Forelimb muscle (tissue), 1 donor: Measurements from ENCODE around the gene CACNA1D. TPM values are rescaled to one million over a fixed set of nuclear protein-coding genes. Genes with fewer than 3 reads are reported as not detected.
"Not testable (repeated sequence)": the region's sequence is repeated elsewhere in the genome, so short reads cannot be mapped to it uniquely, and the experiment has no call there.

ENCODE experiments used
- DNase-seq: peaks from one replicate; pipeline ENCODE4 v3.0.0-alpha.2; 2013; ENCODE audit warnings: low read depth
- polyA plus RNA-seq: library from polyadenylated mRNA; unstranded; fragments of 120-200 nt; gene quantifications from one replicate; pipeline ENCODE4 v1.2.1, GENCODE V29; 2013; ENCODE audit not compliant: insufficient read length

The CACNA1D gene
- polyA plus RNA-seq: 1.4 TPM

DNA sequence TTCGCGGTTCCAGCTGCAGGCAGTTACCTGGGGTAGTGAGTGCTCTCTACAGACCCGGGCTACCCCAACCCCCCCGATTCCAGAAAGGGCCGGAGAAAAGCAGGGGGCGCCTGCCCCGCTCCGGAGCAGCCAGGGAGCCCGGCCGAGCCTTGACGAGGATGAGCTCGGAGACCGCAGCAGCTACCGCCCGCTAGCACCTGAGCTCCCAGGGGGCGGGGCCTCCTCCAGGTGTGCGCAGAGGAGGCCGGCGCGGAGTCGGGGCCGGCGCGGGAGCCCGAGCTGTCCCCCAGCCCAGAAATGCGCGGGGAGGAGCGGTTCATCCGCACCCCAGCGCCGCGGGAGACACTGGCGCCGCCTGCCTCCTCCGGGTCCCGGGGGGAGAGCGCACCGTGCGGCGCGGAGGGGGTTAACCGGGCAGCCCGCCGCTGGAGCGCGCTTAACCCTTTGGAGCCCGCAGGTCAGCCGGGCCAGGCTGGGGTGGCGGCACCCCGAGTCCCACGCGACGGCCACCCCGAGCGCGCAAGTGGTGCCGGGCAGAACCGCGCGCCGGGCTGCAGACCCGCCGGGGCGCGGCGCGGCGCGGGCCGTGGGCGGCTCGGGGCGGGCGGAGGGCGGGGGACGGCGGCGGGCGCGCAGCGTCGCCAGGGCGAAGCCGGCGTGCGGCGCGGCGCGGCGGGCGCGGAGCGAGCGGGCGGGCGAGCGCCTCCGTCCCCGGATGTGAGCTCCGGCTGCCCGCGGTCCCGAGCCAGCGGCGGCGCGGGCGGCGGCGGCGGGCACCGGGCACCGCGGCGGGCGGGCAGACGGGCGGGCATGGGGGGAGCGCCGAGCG, at the start of gene CACNA1D:
Gene CACNA1D (plus strand): TSS at position 649 of the 829 bp plus-strand sequence. CDS start 556 bp downstream, outside the sequence.
- no peak for DNase-seq

DNA sequence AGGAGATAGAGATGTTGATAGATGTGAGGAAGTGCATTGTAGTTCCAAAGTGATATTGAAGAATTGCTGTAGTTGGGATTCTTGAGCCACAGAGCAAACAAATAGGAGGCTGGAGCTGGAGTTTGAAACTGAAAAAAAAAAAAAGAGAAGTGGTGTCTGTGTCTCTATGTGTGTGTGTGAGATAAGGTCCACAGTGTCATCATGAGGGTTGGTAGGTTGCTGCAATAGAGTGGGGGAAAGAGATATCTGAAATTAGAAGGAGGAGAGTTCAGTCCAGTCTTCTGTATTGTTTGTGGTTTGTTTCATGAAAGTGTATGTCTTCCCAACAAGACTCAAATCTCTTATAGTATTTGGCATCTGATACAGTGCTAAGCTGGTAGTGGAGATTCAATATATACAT, 37.3 kb upstream of the CACNA1D start:
- DNase-seq: no peak

DNA sequence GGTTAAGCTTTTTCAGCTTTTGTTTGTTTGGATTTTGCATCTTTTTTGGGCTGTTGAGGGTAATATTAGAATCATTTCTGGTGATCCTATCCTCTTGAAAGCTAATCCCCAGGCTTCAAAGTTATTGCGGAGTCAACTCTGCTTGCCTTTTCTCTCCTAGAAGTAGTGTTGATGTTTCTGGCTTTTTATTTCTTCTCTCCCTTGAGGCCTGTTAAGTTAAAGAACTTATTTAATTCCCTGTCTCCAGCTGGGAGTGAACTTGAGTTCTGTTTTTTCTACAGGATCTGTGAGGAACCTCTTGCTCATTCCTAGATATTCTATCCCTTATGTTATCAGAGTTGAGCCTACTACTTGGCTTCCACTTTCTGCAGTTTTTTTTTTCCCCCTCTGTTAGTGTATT, 34.1 kb upstream of the CACNA1D start:
- DNase-seq: no peak

DNA sequence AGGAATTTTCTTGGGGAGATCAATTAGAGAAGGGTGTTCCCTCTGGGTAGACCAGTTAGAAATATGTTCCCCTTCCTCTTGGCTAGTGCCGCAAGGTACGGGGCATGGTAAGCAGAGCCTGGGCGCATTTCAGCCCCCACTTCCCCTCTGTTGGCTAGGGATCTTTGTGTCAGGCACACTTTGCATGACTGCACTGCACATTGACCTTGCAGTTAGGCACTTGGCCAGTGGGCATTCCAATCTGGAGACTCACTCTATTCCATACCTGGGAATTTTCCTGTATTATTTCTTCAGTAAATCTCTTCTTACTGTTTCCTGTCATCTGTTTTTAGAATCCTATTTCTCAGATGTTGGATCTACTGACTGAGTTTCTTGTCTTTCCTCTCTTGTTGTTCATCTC, 30.0 kb upstream of the CACNA1D start:
- no peak for DNase-seq

DNA sequence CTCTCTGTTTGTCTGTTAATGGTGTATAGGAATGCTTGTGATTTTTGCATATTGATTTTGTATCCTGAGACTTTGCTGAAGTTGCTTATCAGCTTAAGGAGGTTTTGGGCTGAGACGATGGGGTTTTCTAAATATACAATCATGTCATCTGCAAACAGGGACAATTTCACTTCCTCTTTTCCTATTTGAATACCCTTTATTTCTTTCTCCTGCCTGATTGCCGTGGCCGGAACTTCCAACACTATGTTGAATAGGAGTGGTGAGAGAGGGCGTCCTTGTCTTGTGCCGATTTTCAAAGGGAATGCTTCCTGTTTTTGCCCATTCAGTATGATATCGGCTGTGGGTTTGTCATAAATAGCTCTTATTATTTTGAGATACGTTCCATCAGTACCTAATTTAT, 24.7 kb upstream of the CACNA1D start:
- DNase-seq: not testable (repeated sequence)

DNA sequence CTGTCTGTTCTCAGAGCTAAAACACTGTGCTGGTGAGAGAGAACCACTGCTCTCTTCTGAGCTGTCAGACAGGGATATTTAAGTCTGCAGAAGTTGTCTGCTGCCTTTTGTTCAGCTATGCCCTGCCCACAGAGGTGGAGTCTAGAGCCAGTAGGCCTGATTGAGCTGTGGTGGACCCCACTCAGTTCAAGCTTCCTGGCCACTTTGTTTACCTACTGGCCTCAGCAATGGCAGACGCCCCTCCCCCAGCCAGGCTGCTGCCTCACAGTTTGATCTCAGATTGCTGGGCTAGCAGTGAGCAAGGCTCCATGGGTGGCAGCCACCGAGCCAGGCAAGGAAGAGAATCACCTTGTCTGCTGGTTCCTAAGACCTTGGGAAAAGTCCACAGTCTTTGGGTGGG, 21.0 kb upstream of the CACNA1D start:
- no peak for DNase-seq

DNA sequence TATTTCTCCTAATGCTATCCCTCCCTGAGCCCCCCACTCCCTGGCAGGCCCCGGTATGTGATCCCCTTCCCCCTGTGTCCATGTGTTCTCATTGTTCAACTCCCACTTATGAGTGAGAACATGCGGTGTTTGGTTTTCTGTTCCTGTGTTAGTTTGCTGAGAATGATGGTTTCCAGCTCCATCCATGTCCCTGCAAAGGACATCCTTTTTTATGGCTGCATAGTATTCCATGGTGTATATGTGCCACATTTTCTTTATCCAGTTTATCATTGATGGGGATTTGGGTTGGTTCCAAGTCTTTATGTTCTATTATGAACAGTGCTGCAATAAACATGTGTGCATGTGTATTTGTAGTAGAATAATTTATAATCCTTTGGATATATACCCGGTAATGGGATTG, 18.0 kb upstream of the CACNA1D start:
- not testable (repeated sequence) for DNase-seq

DNA sequence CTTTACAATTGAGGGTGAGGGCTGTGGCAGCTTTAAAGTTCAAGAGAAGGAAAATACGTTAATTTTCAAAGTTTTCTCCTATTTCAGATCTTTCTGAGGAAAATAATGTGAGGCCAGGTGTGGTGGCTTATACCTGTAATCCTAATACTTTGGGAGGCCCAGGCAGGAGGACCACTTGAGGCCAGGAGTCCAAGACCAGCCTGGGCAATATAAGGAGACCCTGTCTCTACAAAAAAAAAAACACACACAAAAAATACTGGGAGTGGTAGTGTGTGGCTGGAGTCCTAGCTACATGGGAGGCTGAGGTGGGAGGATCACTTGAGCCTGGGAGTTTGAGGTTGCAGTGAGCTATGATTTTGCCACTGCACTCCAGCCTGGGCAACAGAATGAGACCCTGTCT, 16.7 kb upstream of the CACNA1D start:
- DNase-seq: not testable (repeated sequence)

DNA sequence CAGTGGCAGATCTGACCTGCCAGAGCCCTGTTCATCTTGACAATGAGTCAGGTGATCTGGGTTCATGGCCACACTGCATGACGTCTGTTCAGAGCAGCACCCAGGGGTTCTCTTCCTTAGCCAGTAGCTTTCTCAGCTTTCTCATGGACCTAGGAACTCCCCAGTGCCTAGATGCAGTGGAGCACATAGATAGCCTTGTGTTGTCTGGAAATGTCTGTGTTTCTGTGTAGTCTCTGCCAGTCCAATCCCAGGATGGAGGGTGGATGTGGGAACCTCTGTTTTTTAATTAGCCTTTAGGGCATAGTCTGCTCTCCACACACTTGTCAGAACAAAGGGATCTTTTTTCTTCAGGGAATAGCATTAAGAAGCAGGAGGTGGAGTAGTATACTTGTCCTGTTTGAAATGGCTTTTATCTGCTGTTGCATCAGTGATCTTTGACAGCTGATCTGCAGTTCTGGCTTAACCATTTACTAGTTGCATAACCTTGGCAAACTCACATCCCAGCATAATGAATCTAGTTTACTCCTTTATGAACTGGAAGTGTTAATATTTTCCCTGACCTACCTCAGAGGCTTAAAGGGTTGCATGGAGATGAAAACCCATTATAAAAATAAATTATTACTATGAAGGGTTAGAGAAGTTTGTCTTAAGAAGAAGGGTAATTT, 16.1 kb upstream of the CACNA1D start:
- DNase-seq: no peak

DNA sequence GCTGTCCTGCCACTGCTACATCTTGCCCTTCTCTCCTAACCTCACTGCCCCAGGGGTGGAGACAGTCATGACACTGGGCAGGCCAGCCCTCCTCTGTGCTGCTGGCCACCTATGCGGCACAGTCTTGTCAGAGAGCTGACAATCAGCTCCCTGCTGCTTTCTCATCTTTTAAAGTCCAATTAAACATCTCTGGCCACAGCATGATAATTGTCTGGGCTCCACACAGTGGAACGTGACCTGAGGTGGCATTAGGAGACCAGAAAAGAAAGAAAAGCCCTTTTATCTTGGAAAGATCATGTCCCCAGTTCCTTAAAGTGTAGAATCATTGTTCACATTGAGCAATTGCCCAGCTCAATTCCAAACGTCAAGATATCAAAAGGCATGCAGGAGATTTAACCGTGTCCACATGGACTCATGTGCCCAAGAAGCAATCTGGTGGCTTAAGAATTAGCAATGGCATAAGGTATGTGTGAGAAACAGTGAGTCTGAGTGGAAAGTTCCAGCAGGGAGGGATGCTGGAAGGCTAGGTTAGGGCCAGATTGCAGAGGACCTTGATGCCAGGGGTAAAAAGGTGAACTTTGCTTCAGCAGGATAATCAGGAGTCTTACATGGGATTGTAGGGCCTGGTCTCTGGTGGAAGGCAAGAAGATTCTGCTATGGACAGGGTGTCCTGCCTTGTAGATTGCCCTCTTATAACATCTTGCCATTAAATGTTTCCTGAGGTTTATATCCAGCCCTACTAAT, 15.3 kb upstream of the CACNA1D start:
- DNase-seq: no peak

DNA sequence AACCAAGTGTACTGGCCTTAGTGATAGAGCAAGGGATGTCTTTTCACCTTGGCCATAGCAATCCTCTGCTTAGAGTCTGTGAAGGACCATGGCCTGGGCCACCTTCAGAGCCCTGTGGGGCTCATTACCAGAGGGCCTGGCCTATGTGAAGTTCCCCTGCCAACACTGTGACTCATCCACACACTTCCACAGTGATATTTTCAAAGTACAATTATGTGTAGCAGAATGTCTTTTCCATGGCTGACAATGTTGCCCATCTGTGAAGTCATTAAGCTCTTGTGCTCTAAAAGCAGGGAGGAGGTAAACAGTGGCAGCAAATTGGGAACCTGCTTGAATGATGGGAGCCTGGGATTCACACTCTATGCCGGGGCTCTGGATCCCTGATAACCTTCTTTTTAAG, 12.2 kb upstream of the CACNA1D start:
- no peak for DNase-seq

DNA sequence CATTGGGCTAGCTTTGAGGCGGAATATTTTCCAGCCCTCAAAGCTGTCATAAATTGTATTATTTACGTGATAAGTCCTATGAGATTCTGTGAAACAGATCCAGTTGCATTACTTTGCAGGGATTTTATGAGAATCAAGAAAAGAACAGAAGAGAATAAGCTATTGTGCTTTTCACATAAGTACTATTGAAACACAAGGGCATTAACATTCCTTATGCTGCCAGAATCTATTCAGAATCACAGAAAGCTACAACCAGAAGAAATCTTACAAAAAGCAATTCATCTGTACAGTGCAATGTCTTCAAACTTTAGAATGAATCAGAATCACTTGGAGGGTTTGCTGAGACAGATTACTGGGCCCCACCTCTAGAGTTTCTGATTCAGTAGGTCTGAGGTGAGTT, 10.6 kb upstream of the CACNA1D start:
- no peak for DNase-seq

DNA sequence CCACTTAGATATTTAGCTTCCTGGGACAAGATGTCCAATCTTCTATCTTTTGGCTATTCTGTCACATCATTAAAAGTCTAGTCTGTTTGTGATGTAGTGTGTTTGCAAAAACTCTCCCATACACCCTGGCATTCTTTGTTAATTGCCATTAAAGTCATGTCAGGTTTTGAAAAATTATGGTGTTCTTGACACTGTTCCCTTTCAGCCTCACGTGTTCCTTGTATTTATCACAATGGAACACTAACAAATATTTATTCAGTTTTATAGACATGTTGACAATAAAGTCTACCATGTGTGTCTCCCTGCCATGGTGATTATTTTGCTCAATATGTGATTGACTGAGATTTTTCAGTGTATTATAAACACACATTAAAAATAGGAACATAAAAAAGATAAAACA, 9.4 kb upstream of the CACNA1D start:
- DNase-seq: no peak

DNA sequence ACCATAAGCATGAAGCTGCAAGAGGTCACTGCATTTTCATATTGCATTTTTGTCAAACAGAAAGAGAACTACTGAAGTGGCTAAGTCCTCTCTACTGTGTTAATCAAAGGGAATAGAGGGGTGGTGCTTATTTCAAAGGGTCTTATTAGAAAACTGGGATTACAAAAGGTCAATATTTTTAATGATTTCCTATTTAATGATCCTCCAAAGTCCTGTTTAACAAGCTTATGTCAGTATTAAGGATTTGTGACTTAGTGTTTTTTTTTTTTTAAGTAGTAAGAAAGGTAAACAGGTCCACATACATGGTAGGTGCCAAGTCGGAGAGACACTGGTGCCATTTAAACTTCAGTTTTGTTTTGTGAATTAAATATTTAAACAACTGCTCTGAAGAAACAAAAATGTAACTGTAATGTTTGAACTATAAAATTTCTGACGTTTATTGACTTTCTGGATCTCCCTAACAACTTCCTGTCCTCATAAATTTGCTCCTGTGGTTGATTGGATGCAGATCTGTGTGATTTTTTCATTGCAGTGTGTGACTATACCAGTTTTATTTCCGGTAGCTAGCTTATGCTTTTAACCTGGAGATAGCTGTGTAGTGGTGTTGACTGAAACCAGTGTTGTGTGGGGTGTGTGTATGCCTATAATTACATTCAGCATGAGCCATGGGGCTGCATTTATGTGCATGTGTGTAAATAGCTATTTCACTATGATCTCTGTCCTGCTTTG, 8.6 kb upstream of the CACNA1D start:
- DNase-seq: no peak

DNA sequence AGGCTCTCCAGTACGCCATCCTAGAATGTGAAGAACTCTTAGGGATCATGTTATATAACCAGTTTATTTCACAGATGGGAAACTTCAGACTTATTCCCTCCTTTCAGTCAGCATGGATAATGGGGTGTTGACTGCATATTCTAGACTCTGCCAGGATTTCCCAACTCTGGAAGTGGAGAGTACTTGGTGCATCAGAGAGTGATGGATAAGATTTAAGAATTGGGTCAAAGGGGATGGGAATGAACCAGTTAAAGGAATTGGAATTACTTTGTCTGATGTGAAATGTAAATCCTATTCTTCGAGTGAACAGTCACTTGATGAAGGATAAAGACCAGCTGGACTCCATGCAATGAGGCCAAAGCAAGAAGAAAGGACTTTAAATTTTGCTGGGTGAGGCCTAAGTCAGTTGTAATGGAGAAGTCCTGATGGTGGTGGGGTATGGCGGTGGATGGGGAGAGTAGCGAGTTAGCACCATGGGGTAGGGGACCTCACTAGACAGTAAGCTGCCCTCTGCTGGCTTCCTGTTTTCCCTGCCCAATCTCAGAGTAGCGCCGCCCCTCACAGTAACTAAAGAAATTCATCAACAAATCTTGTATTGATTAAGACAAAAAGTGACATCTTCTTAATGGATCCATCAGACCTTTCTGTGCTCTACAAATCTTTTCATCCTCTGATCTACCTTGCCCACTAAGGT, 7.3 kb upstream of the CACNA1D start:
- DNase-seq: no peak

DNA sequence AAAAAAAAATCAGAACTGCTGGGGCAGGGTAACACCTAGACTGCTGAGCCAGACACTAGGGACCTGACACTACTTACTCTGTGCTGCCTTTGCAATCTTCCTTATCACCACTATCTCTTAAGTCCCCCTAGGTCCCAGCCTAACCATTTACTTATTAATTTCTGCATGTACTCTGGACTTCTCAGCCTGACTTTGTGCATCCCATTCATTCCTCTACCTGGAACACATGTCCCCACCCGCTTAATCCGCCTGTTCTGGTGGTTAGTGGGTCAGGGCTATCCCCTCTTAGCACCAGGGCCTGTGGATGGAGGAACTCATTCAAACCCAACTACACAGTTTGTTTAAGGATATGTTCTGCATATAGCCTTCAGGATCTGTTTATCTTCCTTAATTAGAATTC, 5.0 kb upstream of the CACNA1D start:
- DNase-seq: no peak

DNA sequence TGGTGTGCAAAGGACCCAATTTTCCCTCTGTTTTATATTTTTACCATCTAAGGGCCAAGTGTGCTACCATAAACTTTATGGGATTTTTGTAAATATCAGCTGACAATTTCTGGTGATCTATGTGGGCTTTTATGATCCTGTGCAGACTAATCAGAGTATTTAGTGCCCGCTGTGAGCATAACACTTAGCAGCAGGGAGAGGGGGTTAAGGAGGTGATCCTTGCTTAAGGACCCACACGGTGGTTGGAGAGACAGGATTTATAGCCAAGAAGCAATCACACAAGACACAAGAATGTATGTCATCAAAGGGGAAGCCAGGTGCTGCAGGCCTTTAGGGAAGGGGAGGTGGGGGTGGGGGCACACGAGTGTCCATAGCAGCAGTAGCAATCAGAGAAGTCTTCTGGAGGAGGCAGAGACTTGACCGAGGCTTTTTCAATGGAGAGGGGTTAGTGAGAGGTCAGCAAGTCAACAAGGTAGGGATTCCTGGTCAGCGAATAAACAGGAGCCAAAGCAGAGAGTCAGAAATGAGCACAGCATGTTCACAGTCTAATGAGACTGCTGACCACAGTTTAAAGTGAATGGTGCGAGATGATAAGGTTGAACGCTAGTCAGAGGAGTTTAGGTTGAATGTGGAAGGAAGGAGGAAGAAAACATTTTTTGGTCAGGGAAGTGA, 4.5 kb upstream of the CACNA1D start:
- no peak for DNase-seq

DNA sequence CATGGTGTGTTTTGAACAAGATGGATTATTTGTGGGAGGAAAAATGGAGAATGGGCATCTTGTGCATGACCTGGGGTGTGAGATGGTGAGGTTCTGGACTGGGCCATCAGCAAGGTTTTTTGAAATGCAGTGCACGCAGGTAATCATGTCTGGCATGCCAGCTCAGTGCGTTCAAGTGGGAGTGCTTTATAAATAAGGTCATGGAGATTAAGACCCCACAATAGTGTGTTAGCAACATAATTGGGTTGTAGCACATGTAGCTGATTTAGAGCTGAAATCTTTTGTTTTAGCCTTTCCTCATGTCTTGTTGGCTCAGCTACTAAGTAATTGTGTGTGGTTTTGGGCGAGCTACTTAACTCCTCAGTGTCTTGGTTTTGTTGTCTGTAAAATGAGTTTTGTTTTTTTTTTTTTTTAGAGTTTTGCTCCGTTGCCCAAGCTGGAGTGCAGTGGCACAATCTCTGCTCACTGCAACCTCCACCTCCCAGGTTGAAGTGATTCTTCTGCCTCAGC, 3.9 kb upstream of the CACNA1D start:
- DNase-seq: no peak

DNA sequence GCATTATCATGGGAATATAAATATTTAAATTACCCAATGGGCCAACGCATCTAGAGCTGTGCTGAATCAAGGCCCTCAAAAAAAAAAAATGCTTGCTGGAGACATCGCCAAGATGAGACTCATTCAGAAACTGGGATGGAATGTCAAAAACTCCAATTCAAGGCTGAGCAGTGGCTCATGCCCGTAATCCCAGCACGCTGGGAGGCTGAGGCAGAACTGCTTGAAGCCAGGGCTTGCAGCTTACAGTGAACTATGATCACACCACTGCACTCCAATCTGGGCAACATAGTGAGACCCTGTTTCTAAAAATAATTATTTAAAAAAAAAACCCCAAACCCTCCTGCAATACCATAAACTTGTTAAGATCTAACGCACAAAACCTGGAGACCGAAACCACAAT, 3.1 kb upstream of the CACNA1D start:
- no peak for DNase-seq

DNA sequence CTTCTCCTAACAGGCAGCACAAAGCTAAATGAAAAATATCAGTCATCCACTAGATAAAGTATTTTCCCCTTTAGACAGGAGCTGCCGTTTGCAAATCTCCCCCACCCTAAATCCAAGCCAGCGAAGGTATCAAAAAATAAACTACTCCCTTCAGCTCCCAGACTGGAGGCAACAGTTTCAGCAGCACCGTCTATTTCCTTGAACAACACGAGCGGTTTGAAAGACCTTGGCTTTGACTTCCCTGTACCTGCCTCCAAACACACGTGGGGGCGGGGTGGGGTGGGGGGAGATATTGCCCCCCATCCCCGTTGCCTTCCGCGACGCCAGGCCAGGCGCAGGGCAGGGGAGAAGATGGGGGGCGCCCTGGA, 832 bp upstream of the CACNA1D start:
- DNase-seq: no peak

DNA sequence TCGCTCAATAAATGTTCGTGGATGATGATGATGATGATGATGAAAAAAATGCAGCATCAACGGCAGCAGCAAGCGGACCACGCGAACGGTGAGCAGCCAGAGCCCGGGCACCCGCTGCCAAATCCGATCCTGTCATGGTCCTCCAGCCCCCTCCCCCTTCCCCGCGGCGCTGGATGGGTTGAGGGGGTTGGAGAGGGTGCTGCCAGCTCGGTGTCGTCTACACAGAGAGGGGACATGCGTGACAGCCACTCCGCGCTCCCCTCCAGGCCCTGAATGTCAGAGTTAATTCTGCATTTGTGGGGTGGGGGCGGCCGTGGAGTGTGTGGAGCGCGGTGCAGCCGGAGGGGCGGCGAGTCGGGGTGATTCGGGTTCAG, 722 bp downstream of the CACNA1D start:
- DNase-seq: no peak
